CD4-positive, CD25-positive, alpha-beta regulatory T cell (primary cell): ENCODE data around the gene RNF128. TPM values are rescaled to one million over a fixed set of nuclear protein-coding genes. Genes with fewer than 3 reads are reported as not detected.
"Not testable (repeated sequence)": the region's sequence is repeated elsewhere in the genome, so short reads cannot be mapped to it uniquely, and the experiment has no call there.

Experiments used
- ATAC-seq, 2 donors: fragments of 150-1000 bp; cut with Tn5 transposase; one replicate each; pipeline ENCODE4 v1.10.0; 2021; ENCODE audit warnings: low read depth in 2 of 2, moderate number of reproducible peaks in 2 of 2, moderate library complexity in 1 of 2
- DNase-seq, 3 donors: peaks; one replicate each; pipeline versions ENCODE4 v3.0.0 to v3.0.0-alpha.2; 2012 to 2022; ENCODE audit warnings: mixed read lengths in 1 of 3
- H3K27ac ChIP-seq: one replicate; pipeline ENCODE4 v1.7.0; 2013; ENCODE audit warnings: mild to moderate bottlenecking, low read length; ENCODE audit not compliant: insufficient read depth, poor library complexity, severe bottlenecking
- H3K27me3 ChIP-seq: one replicate; pipeline ENCODE4 v1.7.0; 2013; ENCODE audit warnings: low read length; ENCODE audit not compliant: control insufficient read depth, insufficient read depth
- H3K36me3 ChIP-seq: one replicate; pipeline ENCODE4 v1.7.0; 2013; ENCODE audit warnings: mild to moderate bottlenecking, low read length, moderate library complexity; ENCODE audit not compliant: control insufficient read depth, insufficient read depth
- H3K4me1 ChIP-seq: 2 replicates; pipeline ENCODE4 v1.7.0; 2013; ENCODE audit warnings: mild to moderate bottlenecking, low read length; ENCODE audit not compliant: insufficient read depth, control insufficient read depth, poor library complexity, severe bottlenecking
- H3K4me3 ChIP-seq: one replicate; pipeline ENCODE4 v1.7.0; 2013; ENCODE audit warnings: low read depth, mild to moderate bottlenecking, low read length, moderate library complexity
- H3K9me3 ChIP-seq, 2 experiments: 1 replicate in 1 of 2; 2 replicates in 1 of 2; pipeline ENCODE4 v1.7.0; 2013; ENCODE audit warnings: low read length in 2 of 2, mild to moderate bottlenecking in 1 of 2, moderate library complexity in 1 of 2; ENCODE audit not compliant: control insufficient read depth in 2 of 2
- H3K27ac Mint-ChIP-seq, 3 donors: one replicate each; pipeline ENCODE4 v1.8.0; 2020 to 2022; ENCODE audit warnings: mild to moderate bottlenecking in 3 of 3, mixed read lengths in 3 of 3, moderate library complexity in 2 of 3
- H3K27me3 Mint-ChIP-seq: one replicate; pipeline ENCODE4 v1.8.0; 2022; ENCODE audit warnings: mild to moderate bottlenecking, mixed read lengths
- H3K36me3 Mint-ChIP-seq: one replicate; pipeline ENCODE4 v1.8.0; 2020; ENCODE audit warnings: mixed read lengths
- H3K4me1 Mint-ChIP-seq, 4 donors: one replicate each; pipeline ENCODE4 v1.8.0; 2020 to 2022; ENCODE audit warnings: mixed read lengths in 4 of 4, mild to moderate bottlenecking in 1 of 4
- H3K4me3 Mint-ChIP-seq, 4 donors: one replicate each; pipeline ENCODE4 v1.8.0; 2020 to 2022; ENCODE audit warnings: mild to moderate bottlenecking in 4 of 4, mixed read lengths in 4 of 4, moderate library complexity in 3 of 4
- H3K9me3 Mint-ChIP-seq, 7 donors: one replicate each; pipeline ENCODE4 v1.8.0; 2020 to 2022; ENCODE audit warnings: mixed read lengths in 7 of 7, mild to moderate bottlenecking in 3 of 7, moderate library complexity in 2 of 7
- polyA plus RNA-seq, 4 donors: library from polyadenylated mRNA; unstranded; fragments of 300-500 nt; fragmentation: Illumina TruSeq; gene quantifications; one replicate each; pipeline ENCODE4 v1.2.3, GENCODE V29; 2021
- total RNA-seq: library from RNA; stranded (reverse); gene quantifications from one replicate; pipeline ENCODE4 v1.2.3, GENCODE V29; 2022

Gene RNF128
- total and polyA plus RNA-seq, 5 donors from 2014 or later = not detected

GRCh38 chrX:106802063-106802387, 75.5 kb downstream of the RNF128 start:
- Mint-ChIP-seq H3K4me3 (peak overlapping the region in 2 of 4 donors; percentile 2 to 83), H3K27ac (no peak overlapping the region), H3K4me1 (peaks cover 0 to 10% (median 0%) of the 10 kb centered on the region in 4 donors), H3K36me3 (no peaks in the 10 kb centered on the region), H3K9me3 (no peaks in the 10 kb centered on the region), H3K27me3 (peaks cover 29% of the 10 kb centered on the region)
- H3K27me3 ChIP-seq = peaks cover 5% of the 10 kb centered on the region
- ATAC-seq (no peak), DNase-seq (no peak)
- H3K9me3 ChIP-seq = no peaks in the 10 kb centered on the region
- no peak overlapping the region for H3K4me3 ChIP-seq
- no peaks in the 10 kb centered on the region for H3K4me1 ChIP-seq
- H3K27ac ChIP-seq = no peak overlapping the region
- H3K36me3 ChIP-seq = no peaks in the 10 kb centered on the region

GRCh38 chrX:106802388-106803275, 76.1 kb downstream of the RNF128 start, which contains the start of gene TBC1D8B:
Gene TBC1D8B, plus strand, starts transcription at chrX:106802673. Its CDS starts 181 bp downstream, at chrX:106802854.
- DNase-seq (peak in 1 of 3 donors; percentile 33), ATAC-seq (no peak)
- Histone ChIP-seq H3K9me3 (no peaks in the 10 kb centered on the region), H3K27me3 (peaks cover 5% of the 10 kb centered on the region), H3K36me3 (no peaks in the 10 kb centered on the region), H3K27ac (no peak within 1 kb of the TSS), H3K4me3 (peak within 1 kb of the TSS; percentile 32), H3K4me1 (no peaks in the 10 kb centered on the region)
- peaks cover 27% of the 10 kb centered on the region for H3K27me3 Mint-ChIP-seq
- no peak within 1 kb of the TSS for H3K27ac Mint-ChIP-seq
- H3K4me3 Mint-ChIP-seq = peak within 1 kb of the TSS in 3 of 4 donors; percentile 69 to 87 (median 83)
- no peaks in the 10 kb centered on the region for H3K9me3 Mint-ChIP-seq
- no peaks in the 10 kb centered on the region for H3K36me3 Mint-ChIP-seq
- peaks cover 0 to 10% (median 0%) of the 10 kb centered on the region in 4 donors for H3K4me1 Mint-ChIP-seq

- no peak overlapping the region for H3K4me3 Mint-ChIP-seq
- H3K4me3 ChIP-seq = no peak overlapping the region
- H3K27me3 Mint-ChIP-seq = no peaks in the 10 kb centered on the region
- H3K36me3 Mint-ChIP-seq = no peaks in the 10 kb centered on the region
- H3K36me3 ChIP-seq = no peaks in the 10 kb centered on the region
- H3K4me1 Mint-ChIP-seq = no peaks in the 10 kb centered on the region
- no peaks in the 10 kb centered on the region for H3K9me3 ChIP-seq
- DNase-seq = no peak
- no peak for ATAC-seq
- H3K27ac ChIP-seq = no peak overlapping the region
- no peak overlapping the region for H3K27ac Mint-ChIP-seq
- no peaks in the 10 kb centered on the region for H3K4me1 ChIP-seq
- H3K27me3 ChIP-seq = no peaks in the 10 kb centered on the region
- H3K9me3 Mint-ChIP-seq = peaks cover 0 to 2% (median 0%) of the 10 kb centered on the region in 7 donors
Measured at GRCh38 chrX:106811131-106811910, 84.8 kb downstream of the RNF128 start.

GRCh38 chrX:106812930-106813329, 86.4 kb downstream of the RNF128 start:
- not testable (repeated sequence) for H3K27ac Mint-ChIP-seq, H3K4me3 ChIP-seq, H3K4me1 ChIP-seq, H3K4me1 Mint-ChIP-seq, H3K36me3 ChIP-seq, H3K9me3 Mint-ChIP-seq, DNase-seq, H3K36me3 Mint-ChIP-seq, ATAC-seq, H3K27ac ChIP-seq, H3K4me3 Mint-ChIP-seq, H3K27me3 ChIP-seq, H3K9me3 ChIP-seq, H3K27me3 Mint-ChIP-seq

- H3K4me3 ChIP-seq, H3K9me3 Mint-ChIP-seq, DNase-seq, H3K4me1 ChIP-seq, ATAC-seq, H3K27ac Mint-ChIP-seq, H3K27ac ChIP-seq, H3K36me3 Mint-ChIP-seq, H3K27me3 ChIP-seq, H3K4me3 Mint-ChIP-seq, H3K36me3 ChIP-seq, H3K27me3 Mint-ChIP-seq, H3K4me1 Mint-ChIP-seq, H3K9me3 ChIP-seq: not testable (repeated sequence)
Measured at GRCh38 chrX:106814093-106814492, 87.6 kb downstream of the RNF128 start.

Other genes starting within 250 kb of the RNF128 start
- 12.4 TPM for gene RADX, start 114.7 kb upstream of the RNF128 start, total RNA-seq
- gene RADX, start 114.7 kb upstream of the RNF128 start, polyA plus RNA-seq = 1 to 10 TPM in 3 of 4 donors, under 1 TPM in 1; 0.81 to 2.5 (median 1.5) TPM
- 0.17 TPM for gene TBC1D8B, start 76.0 kb downstream of the RNF128 start, total RNA-seq
- gene TBC1D8B, start 76.0 kb downstream of the RNF128 start, polyA plus RNA-seq = under 1 TPM in 2 of 4 donors, not detected in 2; 0.03 to 0.05 TPM
- gene RIPPLY1, start 176.6 kb downstream of the RNF128 start, total RNA-seq = not detected
- not detected for gene RIPPLY1, start 176.6 kb downstream of the RNF128 start, polyA plus RNA-seq
- not detected for gene CLDN2, start 193.7 kb downstream of the RNF128 start, total RNA-seq
- not detected for gene CLDN2, start 193.7 kb downstream of the RNF128 start, polyA plus RNA-seq